HEK293T (cell line): ENCODE measurements around the gene ZNF501.

Experiments used
- CTCF ChIA-PET: fragments of 350-600 bp; formaldehyde crosslinking; extraction: SDS; loops from one replicate; lab custom pipeline; 2021; ENCODE audit warnings: antibody characterized with exemption, inconsistent platforms; lab: Yijun Ruan, JAX
- POLR2A ChIA-PET: fragments of 350-600 bp; formaldehyde crosslinking; extraction: SDS; loops from one replicate; lab custom pipeline; 2020; ENCODE audit warnings: antibody characterized with exemption, inconsistent platforms; lab: Yijun Ruan, JAX
- DNase-seq: peaks from one replicate; pipeline ENCODE4 v3.0.0; 2012; ENCODE audit warnings: mixed read lengths; ENCODE audit errors: extremely low spot score
- ARNT ChIP-seq: fragments of 450-650 bp; IDR thresholded peaks from 2 replicates; pipeline ENCODE4 v1.6.1; 2017; ENCODE audit warnings: mild to moderate bottlenecking
- BHLHE40 ChIP-seq: fragments of 450-650 bp; IDR thresholded peaks from 2 replicates; pipeline ENCODE4 v1.6.1; 2016; ENCODE audit warnings: mild to moderate bottlenecking, moderate library complexity, borderline replicate concordance
- CTBP1 ChIP-seq: fragments of 450-650 bp; IDR thresholded peaks from 2 replicates; pipeline ENCODE4 v1.6.1; 2016; ENCODE audit warnings: borderline replicate concordance
- ELF4 ChIP-seq: fragments of 450-650 bp; IDR thresholded peaks from 2 replicates; pipeline ENCODE4 v1.6.1; 2017; ENCODE audit warnings: antibody characterized with exemption
- FOXA1 ChIP-seq: fragments of 450-650 bp; IDR thresholded peaks from 2 replicates; pipeline ENCODE4 v1.6.1; 2016; ENCODE audit warnings: mild to moderate bottlenecking
- FOXK2 ChIP-seq: fragments of 450-650 bp; IDR thresholded peaks from 2 replicates; pipeline ENCODE4 v1.6.1; 2016; ENCODE audit warnings: mild to moderate bottlenecking
- FOXM1 ChIP-seq: fragments of 450-650 bp; IDR thresholded peaks from 2 replicates; pipeline ENCODE4 v1.6.1; 2017; ENCODE audit warnings: mild to moderate bottlenecking, borderline replicate concordance
- HDGF ChIP-seq: fragments of 450-650 bp; IDR thresholded peaks from 2 replicates; pipeline ENCODE4 v1.6.1; 2017; ENCODE audit warnings: antibody characterized with exemption, borderline replicate concordance
- L3MBTL2 ChIP-seq: fragments of 450-650 bp; conservative IDR thresholded peaks from 2 replicates; pipeline ENCODE4 v1.6.1; 2016; ENCODE audit warnings: mild to moderate bottlenecking
- LEF1 ChIP-seq: fragments of 450-650 bp; IDR thresholded peaks from 2 replicates; pipeline ENCODE4 v1.6.1; 2017; ENCODE audit warnings: mild to moderate bottlenecking, borderline replicate concordance
- NFRKB ChIP-seq: fragments of 450-650 bp; IDR thresholded peaks from 2 replicates; pipeline ENCODE4 v1.6.1; 2016; ENCODE audit warnings: mild to moderate bottlenecking, moderate library complexity
- PKNOX1 ChIP-seq: fragments of 450-650 bp; IDR thresholded peaks from 2 replicates; pipeline ENCODE4 v1.6.1; 2016
- SP1 ChIP-seq: fragments of 450-650 bp; IDR thresholded peaks from 2 replicates; pipeline ENCODE4 v1.6.1; 2017
- SUZ12 ChIP-seq: fragments of 450-650 bp; IDR thresholded peaks from 2 replicates; pipeline ENCODE4 v1.6.1; 2016; ENCODE audit warnings: mild to moderate bottlenecking
- TARDBP ChIP-seq: fragments of 450-650 bp; IDR thresholded peaks from 2 replicates; pipeline ENCODE4 v1.6.1; 2016
- ZNF384 ChIP-seq: fragments of 450-650 bp; IDR thresholded peaks from 2 replicates; pipeline ENCODE4 v1.6.1; 2016

ZNF501 gene

DNA sequence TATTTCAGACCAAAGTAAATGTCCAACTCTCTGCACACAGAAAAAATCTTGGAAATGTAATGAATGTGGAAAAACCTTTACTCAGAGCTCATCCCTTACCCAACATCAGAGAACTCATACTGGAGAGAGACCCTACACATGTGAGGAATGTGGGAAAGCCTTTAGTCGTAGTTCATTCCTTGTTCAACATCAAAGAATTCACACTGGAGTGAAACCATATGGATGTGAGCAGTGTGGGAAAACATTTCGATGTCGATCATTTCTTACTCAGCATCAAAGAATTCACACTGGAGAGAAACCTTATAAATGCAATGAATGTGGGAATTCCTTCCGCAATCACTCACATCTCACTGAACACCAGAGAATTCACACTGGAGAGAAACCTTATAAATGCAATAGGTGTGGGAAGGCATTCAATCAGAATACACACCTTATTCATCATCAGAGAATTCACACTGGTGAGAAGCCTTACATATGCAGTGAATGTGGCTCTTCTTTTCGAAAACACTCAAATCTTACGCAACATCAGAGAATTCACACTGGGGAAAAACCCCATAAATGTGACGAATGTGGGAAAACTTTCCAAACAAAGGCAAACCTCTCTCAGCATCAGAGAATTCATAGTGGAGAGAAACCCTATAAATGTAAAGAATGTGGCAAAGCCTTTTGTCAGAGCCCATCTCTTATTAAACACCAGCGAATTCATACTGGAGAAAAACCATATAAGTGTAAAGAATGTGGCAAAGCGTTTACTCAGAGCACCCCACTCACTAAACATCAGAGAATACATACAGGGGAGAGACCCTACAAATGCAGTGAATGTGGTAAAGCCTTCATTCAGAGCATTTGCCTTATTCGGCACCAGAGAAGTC is 8.0 kb upstream of the ZNF501 start:
- ChIA-PET CTCF (no interaction called here), POLR2A (no interaction called here)
- TF ChIP-seq SUZ12 (no peak), FOXM1 (no peak), L3MBTL2 (no peak), FOXK2 (no peak), ZNF384 (no peak), SP1 (no peak), TARDBP (no peak), LEF1 (no peak), ELF4 (no peak), FOXA1 (no peak), PKNOX1 (no peak)
- DNase-seq, result no peak

GRCh38 chr3:44722103-44722401 is 7.4 kb upstream of the ZNF501 start:
- ChIA-PET POLR2A (no interaction called here), CTCF (no interaction called here)
- TF ChIP-seq HDGF (no peak), LEF1 (no peak), SUZ12 (no peak), ARNT (no peak), FOXM1 (no peak), PKNOX1 (no peak), ELF4 (no peak), CTBP1 (no peak), ZNF384 (no peak), FOXA1 (no peak), NFRKB (no peak), BHLHE40 (no peak), SP1 (no peak), TARDBP (no peak), FOXK2 (no peak)
- DNase-seq, result no peak

DNA sequence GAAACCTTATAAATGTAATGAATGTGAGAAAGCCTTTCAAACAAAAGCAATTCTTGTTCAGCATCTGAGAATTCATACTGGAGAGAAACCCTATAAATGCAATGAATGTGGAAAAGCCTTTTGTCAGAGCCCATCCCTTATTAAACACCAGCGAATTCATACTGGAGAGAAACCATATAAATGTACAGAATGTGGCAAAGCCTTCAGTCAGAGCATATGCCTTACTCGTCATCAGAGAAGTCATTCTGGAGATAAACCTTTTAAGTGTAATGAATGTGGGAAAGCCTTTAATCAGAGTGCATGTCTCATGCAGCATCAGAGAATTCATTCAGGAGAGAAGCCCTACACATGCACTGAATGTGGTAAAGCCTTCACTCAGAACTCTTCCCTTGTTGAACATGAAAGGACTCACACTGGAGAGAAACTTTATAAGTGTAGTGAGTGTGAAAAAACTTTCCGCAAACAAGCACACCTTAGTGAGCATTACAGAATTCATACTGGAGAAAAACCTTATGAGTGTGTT is 5.3 kb downstream of the ZNF501 start:
- no peak for DNase-seq
- ChIA-PET CTCF (no interaction called here), POLR2A (no interaction called here)
- no peak for TF ChIP-seq NFRKB
- no peak for TF ChIP-seq L3MBTL2
- no peak for TF ChIP-seq BHLHE40

GRCh38 chr3:44761101-44761423 is 31.6 kb downstream of the ZNF501 start:
- TF ChIP-seq L3MBTL2 (no peak), CTBP1 (no peak), ARNT (no peak), BHLHE40 (no peak), NFRKB (no peak), PKNOX1 (no peak), SUZ12 (no peak), TARDBP (no peak), FOXK2 (no peak), SP1 (no peak)
- POLR2A ChIA-PET, result interaction anchor here (1.5 to 2.3 kb wide), 6 partner anchors 11 to 423 kb away, joined by 5 to 21 read pairs (median 6); partner anchors contain the start of genes TCAIM, ZNF197 and ZNF501
- no peak for DNase-seq
- CTCF ChIA-PET, result no interaction called here

DNA sequence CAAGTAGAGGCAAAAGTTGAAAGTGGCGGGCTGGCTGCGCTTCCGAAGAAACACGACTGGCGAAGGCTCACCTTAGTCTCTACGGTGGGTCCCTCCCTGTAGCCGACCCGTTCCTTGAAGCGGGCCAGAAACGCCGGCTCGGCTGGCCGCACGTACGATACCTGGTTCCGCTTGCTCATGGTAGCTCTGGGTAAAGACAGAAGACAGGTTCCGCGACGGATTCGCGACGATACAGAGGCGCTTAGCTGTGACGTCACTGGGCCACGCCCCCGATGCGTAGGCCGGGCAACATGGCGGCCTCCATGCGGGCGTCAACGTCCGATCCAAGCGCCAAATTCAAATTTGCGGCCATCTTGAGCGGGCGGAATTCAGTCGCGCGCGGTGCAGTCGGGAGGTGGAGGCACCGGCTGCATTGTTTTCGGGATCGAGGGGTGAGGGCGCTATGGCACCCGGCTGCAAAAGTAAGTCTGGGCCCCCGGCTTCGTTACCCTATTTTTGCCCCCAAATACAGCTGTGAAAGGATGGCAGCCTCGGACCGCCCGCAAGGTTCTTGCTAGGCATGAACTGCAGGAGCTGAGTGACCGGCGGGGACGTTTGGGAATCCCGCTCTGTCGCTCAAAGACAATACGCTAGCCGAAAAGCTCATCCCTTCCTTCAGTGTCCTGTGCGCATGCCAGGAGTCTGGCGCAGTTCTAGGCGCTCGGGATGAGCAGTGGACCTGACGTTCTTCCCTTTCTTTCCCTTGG is 32.2 kb downstream of the ZNF501 start, which contains the start of the genes KIAA1143 and KIF15:
Gene KIAA1143, minus strand, starts transcription at position 196 of the 746 bp plus-strand sequence. Its CDS starts 17 bp downstream, at position 179.
Gene KIF15, plus strand, starts transcription at position 371 of the 746 bp plus-strand sequence. Its CDS starts 72 bp downstream, at position 443.
- TF ChIP-seq FOXK2 (no peak), ZNF384 (no peak), FOXA1 (no peak), NFRKB (peak; percentile 53; the same call in 1 of the 2 replicates), PKNOX1 (peak; percentile 86), BHLHE40 (no peak), HDGF (no peak), CTBP1 (no peak), L3MBTL2 (peak; percentile 96), FOXM1 (peak; percentile 97), ELF4 (no peak), LEF1 (no peak), SP1 (no peak), TARDBP (no peak), SUZ12 (no peak), ARNT (no peak)
- ChIA-PET POLR2A (interaction anchor here (0.9 to 2.3 kb wide), 14 partner anchors 10 to 423 kb away, joined by 3 to 21 read pairs (median 6); partner anchors contain the start of genes TCAIM, ZNF197, ZNF35 and ZNF501), CTCF (no interaction called here)
- DNase-seq, result peak; percentile 93
